ENCODE measurements around the gene PRAMEF7. TPM values are rescaled to one million over a fixed set of nuclear protein-coding genes. Genes with fewer than 3 reads are reported as not detected.
"Not testable (repeated sequence)": the region's sequence is repeated elsewhere in the genome, so short reads cannot be mapped to it uniquely, and the experiment has no call there.

The PRAMEF7 gene
- total RNA-seq, 1 donor from 2014 or later = not detected

DNA sequence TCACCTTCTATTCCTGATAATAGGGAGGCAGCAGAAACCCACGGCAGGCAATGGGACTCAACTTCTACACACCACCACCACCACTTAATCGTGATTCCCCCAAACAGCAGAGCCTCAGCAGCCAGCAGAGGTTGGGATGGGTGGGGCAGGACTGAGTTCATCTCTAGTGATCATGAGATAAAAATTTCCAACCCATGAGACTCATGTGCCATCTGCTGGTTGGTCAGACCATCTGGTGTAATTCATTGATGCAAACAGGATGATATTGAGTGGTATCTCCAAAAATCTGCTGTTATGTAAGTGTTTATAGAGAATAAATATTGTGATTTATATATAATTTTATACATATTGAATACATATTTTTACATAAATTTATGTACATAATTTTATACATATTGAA is 5.3 kb downstream of the PRAMEF7 start:
- not testable (repeated sequence) for H3K4me3 ChIP-seq (ENCODE audit: insufficient read depth, low read depth, low read length); H3K9ac ChIP-seq (ENCODE audit: low read length); H3K4me1 Mint-ChIP-seq (ENCODE audit: low read depth, unreplicated experiment); H3K9me3 Mint-ChIP-seq (ENCODE audit: unreplicated experiment); H3K4me3 Mint-ChIP-seq (ENCODE audit: unreplicated experiment); H3K36me3 ChIP-seq (ENCODE audit: insufficient read depth, low read length); H4K20me1 ChIP-seq (ENCODE audit: insufficient read depth, low read length); H3K4me1 ChIP-seq (ENCODE audit: insufficient read depth, low read length); H2AFZ ChIP-seq (ENCODE audit: low read depth, low read length); H3K36me3 Mint-ChIP-seq (ENCODE audit: low read depth, unreplicated experiment); H3K27me3 ChIP-seq (ENCODE audit: insufficient read depth, low read length); H3K79me2 ChIP-seq (ENCODE audit: insufficient read depth, low read length); FAIRE-seq; H3K9me3 ChIP-seq (ENCODE audit: insufficient read depth, low read depth, low read length); H3K27ac Mint-ChIP-seq (ENCODE audit: unreplicated experiment); H3K4me2 ChIP-seq (ENCODE audit: low read length); H3K27ac ChIP-seq (ENCODE audit: low read depth, low read length); DNase-seq (ENCODE audit: low read depth); H3K27me3 Mint-ChIP-seq (ENCODE audit: low read depth, unreplicated experiment)

DNA sequence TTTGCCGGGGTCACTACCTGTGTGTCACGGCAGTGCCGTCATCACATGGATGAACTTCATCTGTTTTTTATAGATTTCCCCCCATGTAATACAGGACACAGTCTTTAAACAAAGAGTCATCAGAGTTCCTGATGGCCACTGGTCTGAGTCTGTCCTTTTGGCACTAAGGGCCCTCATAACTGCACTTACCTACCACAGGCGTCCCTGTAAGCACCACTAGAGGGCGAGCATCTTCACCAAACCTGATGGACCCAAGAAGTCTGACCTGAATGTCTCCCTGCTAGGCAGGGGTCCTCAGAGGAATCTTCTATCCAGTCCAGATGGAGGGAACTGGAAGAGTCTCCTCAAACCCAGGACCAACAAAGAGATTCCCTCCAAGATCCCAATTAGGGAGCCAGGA is 8.0 kb downstream of the PRAMEF7 start:
- not testable (repeated sequence) for H3K4me1 Mint-ChIP-seq (ENCODE audit: low read depth, unreplicated experiment); H3K27ac ChIP-seq (ENCODE audit: low read depth, low read length); H3K9ac ChIP-seq (ENCODE audit: low read length); H3K4me2 ChIP-seq (ENCODE audit: low read length); H3K27me3 Mint-ChIP-seq (ENCODE audit: low read depth, unreplicated experiment); H3K27me3 ChIP-seq (ENCODE audit: insufficient read depth, low read length); H3K79me2 ChIP-seq (ENCODE audit: insufficient read depth, low read length); H3K4me3 Mint-ChIP-seq (ENCODE audit: unreplicated experiment); H2AFZ ChIP-seq (ENCODE audit: low read depth, low read length); H3K9me3 ChIP-seq (ENCODE audit: insufficient read depth, low read depth, low read length); FAIRE-seq; DNase-seq (ENCODE audit: low read depth); H4K20me1 ChIP-seq (ENCODE audit: insufficient read depth, low read length); H3K9me3 Mint-ChIP-seq (ENCODE audit: unreplicated experiment); H3K4me3 ChIP-seq (ENCODE audit: insufficient read depth, low read depth, low read length); H3K36me3 ChIP-seq (ENCODE audit: insufficient read depth, low read length); H3K4me1 ChIP-seq (ENCODE audit: insufficient read depth, low read length); H3K36me3 Mint-ChIP-seq (ENCODE audit: low read depth, unreplicated experiment); H3K27ac Mint-ChIP-seq (ENCODE audit: unreplicated experiment)

DNA sequence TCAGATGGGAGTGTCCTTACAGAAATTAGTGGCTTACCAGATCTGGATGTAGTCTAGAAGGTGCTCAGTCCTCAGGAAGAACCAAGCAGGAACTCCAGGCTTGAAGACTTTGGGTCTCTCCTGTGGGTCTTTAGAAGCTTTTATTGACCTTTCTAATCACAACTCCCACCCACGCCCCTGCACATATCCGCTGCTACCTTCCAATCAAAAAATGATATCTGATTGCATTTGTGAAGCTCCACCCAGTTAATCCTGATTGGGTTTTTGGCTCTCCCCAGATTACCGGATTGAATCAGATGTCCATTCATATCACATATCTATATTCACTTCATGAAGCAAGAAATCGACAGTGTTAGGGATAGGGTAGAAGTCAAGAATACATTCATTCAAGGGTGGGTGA is 31.1 kb downstream of the PRAMEF7 start, which contains the start of gene PRAMEF6:
TSS of gene PRAMEF6 (minus strand) at position 101 of the 400 bp plus-strand sequence. CDS start 5,062 bp downstream, outside the sequence.
- DNase-seq (ENCODE audit: low read depth); H3K27me3 ChIP-seq (ENCODE audit: insufficient read depth, low read length); H3K9ac ChIP-seq (ENCODE audit: low read length); H3K4me3 ChIP-seq (ENCODE audit: insufficient read depth, low read depth, low read length); H3K4me3 Mint-ChIP-seq (ENCODE audit: unreplicated experiment); H3K36me3 Mint-ChIP-seq (ENCODE audit: low read depth, unreplicated experiment); H3K27ac ChIP-seq (ENCODE audit: low read depth, low read length); H3K27ac Mint-ChIP-seq (ENCODE audit: unreplicated experiment); H3K79me2 ChIP-seq (ENCODE audit: insufficient read depth, low read length); FAIRE-seq; H3K4me2 ChIP-seq (ENCODE audit: low read length); H3K27me3 Mint-ChIP-seq (ENCODE audit: low read depth, unreplicated experiment); H2AFZ ChIP-seq (ENCODE audit: low read depth, low read length); H3K36me3 ChIP-seq (ENCODE audit: insufficient read depth, low read length); H4K20me1 ChIP-seq (ENCODE audit: insufficient read depth, low read length); H3K9me3 ChIP-seq (ENCODE audit: insufficient read depth, low read depth, low read length); H3K4me1 Mint-ChIP-seq (ENCODE audit: low read depth, unreplicated experiment); H3K9me3 Mint-ChIP-seq (ENCODE audit: unreplicated experiment); H3K4me1 ChIP-seq (ENCODE audit: insufficient read depth, low read length): not testable (repeated sequence)

Other genes starting within 250 kb of the PRAMEF7 start
- gene AADACL3, start 200.5 kb upstream of the PRAMEF7 start, total RNA-seq = 0.05 TPM in 1 of 2 replicates, not detected in the other
- not detected in 2 replicates for gene CFAP107, start 170.4 kb upstream of the PRAMEF7 start, total RNA-seq
- 0.16 TPM in 1 of 2 replicates, not detected in the other for gene PRAMEF12, start 142.9 kb upstream of the PRAMEF7 start, total RNA-seq
- not detected in 2 replicates for gene PRAMEF1, start 125.2 kb upstream of the PRAMEF7 start, total RNA-seq
- not detected in 2 replicates for gene PRAMEF11, start 85.2 kb upstream of the PRAMEF7 start, total RNA-seq
- not detected in 2 replicates for gene HNRNPCL1, start 67.9 kb upstream of the PRAMEF7 start, total RNA-seq
- 0.17 TPM in 1 of 2 replicates, not detected in the other for gene PRAMEF2, start 59.5 kb upstream of the PRAMEF7 start, total RNA-seq
- gene PRAMEF4, start 30.4 kb upstream of the PRAMEF7 start, total RNA-seq = not detected in 2 replicates
- gene PRAMEF10, start 18.3 kb upstream of the PRAMEF7 start, total RNA-seq = not detected in 2 replicates
- gene PRAMEF6, start 31.0 kb downstream of the PRAMEF7 start, total RNA-seq = not detected in 2 replicates
- not detected in 2 replicates for gene PRAMEF27, start 140.0 kb downstream of the PRAMEF7 start, total RNA-seq
- gene HNRNPCL3, start 144.2 kb downstream of the PRAMEF7 start, total RNA-seq = not detected in 2 replicates
- 0.14 TPM in 1 of 2 replicates, not detected in the other for gene PRAMEF25, start 154.2 kb downstream of the PRAMEF7 start, total RNA-seq
- gene HNRNPCL2, start 200.2 kb downstream of the PRAMEF7 start, total RNA-seq = not detected in 2 replicates
- not detected in 2 replicates for gene PRAMEF26, start 239.4 kb downstream of the PRAMEF7 start, total RNA-seq
- not detected in 2 replicates for gene HNRNPCL4, start 249.0 kb downstream of the PRAMEF7 start, total RNA-seq